HepG2 (cell line): ENCODE data around the gene ARCN1. TPM values are rescaled to one million over a fixed set of nuclear protein-coding genes. Genes with fewer than 3 reads are reported as not detected.
A peak's percentile ranks its signal among the peaks of the same experiment; 100 is the strongest.

Source experiments
- CTCF ChIP-seq: sonication (generic); formaldehyde crosslinking; IDR thresholded peaks from 2 replicates; pipeline ENCODE4 v1.5.0; 2020; ENCODE audit warnings: mild to moderate bottlenecking, missing genetic modification reagents, moderate library complexity
- HOXA3 ChIP-seq: sonication (generic); formaldehyde crosslinking; IDR thresholded peaks from 2 replicates; pipeline ENCODE4 v1.5.0; 2020; ENCODE audit warnings: missing genetic modification reagents
- MLLT10 ChIP-seq: sonication (generic); formaldehyde crosslinking; IDR thresholded peaks from 2 replicates; pipeline ENCODE4 v1.4.0; 2020; ENCODE audit warnings: missing genetic modification reagents
- MLXIP ChIP-seq: sonication (generic); formaldehyde crosslinking; IDR thresholded peaks from 2 replicates; pipeline ENCODE4 v1.9.0; 2021; ENCODE audit warnings: missing genetic modification reagents, borderline replicate concordance
- MXD4 ChIP-seq: IDR thresholded peaks from 2 replicates; pipeline ENCODE4 v1.6.1; 2016; ENCODE audit warnings: mild to moderate bottlenecking, missing biosample characterization, missing genetic modification reagents
- PAF1 ChIP-seq: IDR thresholded peaks from 2 replicates; pipeline ENCODE4 v1.6.1; 2016; ENCODE audit warnings: missing genetic modification reagents, missing compliant biosample characterization
- RAD21 ChIP-seq: fragments of 450-650 bp; formaldehyde crosslinking; IDR thresholded peaks from 2 replicates; pipeline ENCODE4 v1.5.0; 2020; ENCODE audit warnings: mild to moderate bottlenecking
- RBAK ChIP-seq: sonication (generic); formaldehyde crosslinking; IDR thresholded peaks from 2 replicates; pipeline ENCODE4 v1.5.1; 2020; ENCODE audit warnings: mild to moderate bottlenecking, missing genetic modification reagents
- TGIF2 ChIP-seq: IDR thresholded peaks from 2 replicates; pipeline ENCODE4 v1.6.1; 2016; ENCODE audit warnings: control low read depth, missing compliant biosample characterization
- ZBED4 ChIP-seq: sonication (generic); formaldehyde crosslinking; IDR thresholded peaks from 2 replicates; pipeline ENCODE4 v1.4.0; 2020; ENCODE audit warnings: missing genetic modification reagents, borderline replicate concordance
- ZBTB7B ChIP-seq: sonication (generic); formaldehyde crosslinking; IDR thresholded peaks from 2 replicates; pipeline ENCODE4 v1.4.0; 2020; ENCODE audit warnings: missing genetic modification reagents
- ZNF646 ChIP-seq: sonication (generic); formaldehyde crosslinking; IDR thresholded peaks from 2 replicates; pipeline ENCODE4 v1.9.0; 2021; ENCODE audit warnings: mild to moderate bottlenecking, missing genetic modification reagents
- ZNF883 ChIP-seq: sonication (generic); formaldehyde crosslinking; IDR thresholded peaks from 2 replicates; pipeline ENCODE4 v1.5.1; 2020; ENCODE audit warnings: mild to moderate bottlenecking, missing genetic modification reagents; ENCODE audit errors: not compliant biosample characterization
- polyA plus RNA-seq, 8 experiments: library from polyadenylated mRNA; depleted of rRNA in 3 of 8; stranded (reverse) in 7 of 8; unstranded in 1 of 8; fragments of >200 nt; fragmentation: Illumina TruSeq in 4 of 8; extraction: Trizol in 4 of 8; gene quantifications; 2 replicates each; pipeline versions ENCODE4 v1.2.1 to v1.2.3, GENCODE V29; 2011 to 2016; ENCODE audit warnings: low read depth in 4 of 8, missing spikeins in 1 of 8, mixed read lengths in 1 of 8; ENCODE audit not compliant: insufficient read depth in 1 of 8
- total RNA-seq, 5 experiments: library from RNA; depleted of rRNA; stranded (reverse); fragments of >200 nt; fragmentation: Illumina TruSeq; extraction: Trizol; gene quantifications; 2 replicates each; pipeline ENCODE4 v1.2.3, GENCODE V29; 2016; ENCODE audit warnings: low read depth in 1 of 5

ARCN1 gene
- total and polyA plus RNA-seq, 2 of the 13 experiments (the other 11 are each of a cell fraction or from before 2014, with no cell fraction given): 148 to 200 TPM

GRCh38 chr11:118608360-118609227, 36.4 kb downstream of the ARCN1 start (continued):
- TF ChIP-seq ZBED4 (CRISPR knock-in tag) (no peak), MLLT10 (no peak), ZNF646 (peak; percentile 56; the same call in 1 of the 2 replicates), HOXA3 (CRISPR knock-in tag) (peak; percentile 54; the same call in 1 of the 2 replicates), PAF1 (CRISPR knock-in tag) (no peak), ZBTB7B (CRISPR knock-in tag) (no peak), ZNF883 (CRISPR knock-in tag) (no peak), MXD4 (CRISPR knock-in tag) (no peak), RBAK (no peak), RAD21 (CRISPR knock-in tag) (no peak), MLXIP (CRISPR knock-in tag) (no peak), CTCF (CRISPR knock-in tag) (no peak), TGIF2 (CRISPR knock-in tag) (no peak)
